Neural progenitor cell (in vitro differentiated cells): ENCODE measurements around the gene VAMP1.
"Not testable (repeated sequence)": the region's sequence is repeated elsewhere in the genome, so short reads cannot be mapped to it uniquely, and the experiment has no call there.

Experiments
- CTCF ChIP-seq: fragments of 200-600 bp; sonication (generic); IDR thresholded peaks from 2 replicates; pipeline ENCODE4 v1.5.1; 2017; ENCODE audit warnings: antibody characterized with exemption, mild to moderate bottlenecking
- EZH2 ChIP-seq: fragments of 200-600 bp; sonication (generic); IDR thresholded peaks from 2 replicates; pipeline ENCODE4 v1.6.1; 2017; ENCODE audit warnings: antibody characterized with exemption, mild to moderate bottlenecking, moderate library complexity

DNA sequence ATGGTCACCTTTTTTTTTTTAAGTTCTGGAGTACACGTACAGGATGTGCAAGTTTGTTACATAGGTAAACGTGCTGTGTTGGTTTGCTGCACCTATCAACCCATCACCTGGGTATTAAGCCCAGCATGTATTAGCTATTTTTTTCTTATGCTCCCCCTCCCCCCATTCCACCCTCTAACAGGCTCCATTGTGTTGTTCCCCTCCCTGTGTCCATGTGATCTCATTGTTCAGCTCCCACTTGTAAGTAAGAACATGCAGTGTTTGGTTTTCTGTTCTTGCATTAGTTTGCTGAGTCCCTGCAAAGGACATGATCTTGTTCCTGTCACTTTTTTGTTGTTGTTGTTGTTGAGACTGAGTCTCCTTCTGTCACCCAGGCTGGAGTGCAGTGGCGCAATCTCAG lies 26.8 kb upstream of the VAMP1 start:
- TF ChIP-seq CTCF, EZH2: not testable (repeated sequence)
